ENCODE data around the gene FLT1.
A peak's percentile ranks its signal among the peaks of the same experiment; 100 is the strongest.

Gene FLT1

DNA sequence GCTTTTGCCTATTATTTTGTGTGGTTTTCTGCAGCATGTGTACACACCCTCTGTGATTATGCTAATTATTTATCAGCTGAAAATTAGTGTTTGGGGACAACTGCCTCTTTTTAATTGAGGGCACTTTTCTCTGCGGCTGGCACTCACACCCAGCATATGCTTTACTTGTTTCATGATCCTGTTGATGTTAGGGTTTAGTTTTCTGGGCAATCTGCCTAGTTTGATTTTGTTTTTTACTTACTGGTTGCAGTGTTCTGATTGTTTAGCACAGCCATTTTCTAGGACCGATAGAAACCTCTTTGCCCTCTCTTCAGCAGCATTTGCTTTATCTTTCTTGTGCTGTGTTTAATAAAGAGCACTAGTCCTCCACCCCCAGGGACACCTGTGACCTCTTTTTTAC, 195.0 kb downstream of the FLT1 start:
- DNase-seq = no peak

DNA sequence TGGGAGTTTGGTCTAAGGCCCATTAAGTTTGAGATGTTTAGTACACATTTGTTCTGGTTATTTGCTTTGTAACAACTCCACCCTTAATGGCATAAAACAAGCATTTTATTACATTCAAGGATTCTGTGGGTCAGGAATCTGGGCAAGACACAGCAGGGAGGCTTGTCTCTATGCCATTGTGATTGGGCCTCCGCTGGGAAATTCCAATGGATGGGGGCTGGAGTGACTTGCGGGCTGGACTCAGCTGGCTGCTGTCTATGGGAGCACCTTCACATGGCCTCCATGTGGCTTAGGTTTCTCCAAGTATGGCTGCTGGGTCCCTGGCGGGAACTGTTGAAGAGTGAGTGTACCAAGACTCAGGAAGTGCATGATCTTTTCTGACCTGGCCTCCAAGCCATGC, 197.6 kb downstream of the FLT1 start:
- DNase-seq = no peak

DNA sequence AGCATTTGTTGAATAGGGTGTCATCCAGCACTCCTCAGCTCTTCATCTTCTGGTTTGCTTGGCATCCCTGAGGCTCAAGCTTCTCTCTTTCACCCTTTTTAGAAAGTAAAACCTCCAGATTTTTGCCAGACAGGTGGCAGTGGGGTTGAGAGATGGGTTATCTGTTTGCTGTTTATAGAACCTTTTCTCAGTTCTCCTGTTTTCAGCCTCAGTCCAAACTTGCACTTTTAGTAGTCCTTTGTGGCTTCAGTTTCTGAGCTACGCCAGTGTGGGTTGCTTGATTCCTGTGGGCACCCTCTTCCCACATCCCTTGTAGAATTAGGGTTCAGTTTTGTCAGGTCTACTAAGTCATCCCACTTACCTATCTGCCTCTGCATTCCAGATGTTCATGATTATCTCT, 208.7 kb downstream of the FLT1 start:
- no peak for DNase-seq

DNA sequence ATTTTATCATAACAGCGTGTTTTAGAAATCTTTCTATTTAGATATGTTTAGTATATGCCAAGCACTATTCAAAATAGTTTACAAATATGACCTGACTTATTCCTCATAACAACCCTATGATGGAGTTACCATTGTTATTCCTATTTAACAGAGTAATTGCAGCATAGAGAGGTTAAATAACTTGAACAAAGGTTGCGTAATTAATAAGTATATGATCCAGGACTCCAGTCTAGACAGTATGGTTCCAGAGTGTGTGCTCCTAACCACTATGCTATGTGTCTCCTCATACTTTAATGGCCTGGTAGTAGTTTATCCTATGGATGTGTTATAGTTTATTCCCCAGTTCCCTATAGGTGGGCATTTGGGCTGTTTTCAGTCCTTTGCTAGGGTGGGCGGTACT, 211.3 kb downstream of the FLT1 start:
- no peak for DNase-seq

DNA sequence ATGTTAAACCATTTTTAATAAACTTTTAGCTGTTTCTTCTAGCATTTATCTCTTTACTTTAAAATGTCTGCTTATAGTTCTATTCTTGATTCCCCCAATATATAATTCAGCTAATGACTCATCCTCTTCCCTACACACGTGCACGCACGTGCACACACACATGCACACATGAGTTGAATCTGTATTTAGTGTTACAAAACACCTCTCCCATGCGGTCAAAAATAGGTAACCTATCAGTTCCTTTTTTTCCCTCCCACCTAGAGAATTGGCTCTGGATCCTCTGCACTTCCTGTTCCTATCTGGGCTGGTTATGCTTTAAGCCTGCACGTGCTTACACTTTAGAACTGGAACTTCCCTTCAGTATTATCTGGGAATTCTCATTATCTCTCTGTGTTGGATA, 212.5 kb downstream of the FLT1 start:
- peak; percentile 8 for DNase-seq

DNA sequence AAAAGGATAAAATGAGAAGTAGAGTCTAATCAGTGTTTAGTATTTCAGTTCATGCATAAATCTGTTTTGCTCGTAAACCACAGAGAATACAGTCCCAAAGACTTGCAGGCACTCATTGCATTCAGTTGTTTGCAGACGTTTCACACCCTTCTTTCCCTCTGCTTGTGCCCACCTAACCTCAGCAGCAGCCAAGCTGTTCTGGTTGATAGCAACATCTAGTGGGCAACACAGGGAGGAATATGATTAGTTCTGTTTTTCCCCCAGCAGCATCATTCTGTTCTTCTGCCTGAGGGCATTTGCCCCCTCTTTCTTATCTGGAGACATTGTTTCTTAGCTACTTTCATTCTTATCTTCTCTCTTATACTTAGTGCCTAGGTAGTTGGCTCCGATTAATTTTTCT, 221.0 kb downstream of the FLT1 start:
- DNase-seq = peak; percentile 77

DNA sequence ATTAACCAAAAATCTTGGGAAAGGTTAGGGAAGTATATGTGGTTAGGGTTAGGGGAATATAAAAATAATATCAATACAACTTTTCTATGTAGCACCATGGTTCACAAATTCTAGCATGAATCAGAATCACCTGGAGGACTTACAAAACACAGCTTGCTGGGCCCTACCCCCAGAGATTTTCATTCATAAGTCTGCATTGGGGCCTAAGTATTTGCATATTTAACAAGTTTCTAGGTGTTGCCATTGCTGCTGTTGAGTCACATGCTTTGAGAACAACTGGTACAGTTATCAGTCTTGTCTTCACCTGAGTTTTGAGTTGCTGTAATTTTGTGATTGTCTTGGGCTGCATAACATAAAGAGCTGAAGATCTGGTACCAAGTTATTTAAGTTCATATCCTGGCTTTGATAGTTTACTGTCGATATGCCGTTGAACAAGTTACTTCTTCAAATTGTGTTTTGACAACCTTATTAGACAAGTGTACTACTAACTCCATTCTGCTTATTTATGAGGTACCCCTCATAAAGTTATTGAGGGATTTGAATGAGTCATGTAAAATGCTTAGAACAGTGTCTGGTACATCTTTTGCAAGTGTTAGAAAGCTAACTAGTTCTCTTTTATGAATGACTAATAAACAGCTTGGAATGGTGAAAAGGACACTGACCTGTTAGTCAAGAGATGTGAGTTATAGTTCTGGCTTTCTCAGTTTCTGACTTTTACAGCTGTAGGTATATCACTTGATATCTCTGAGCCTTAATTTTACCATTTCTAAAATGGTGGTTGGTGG, 223.7 kb downstream of the FLT1 start:
- no peak for DNase-seq

DNA sequence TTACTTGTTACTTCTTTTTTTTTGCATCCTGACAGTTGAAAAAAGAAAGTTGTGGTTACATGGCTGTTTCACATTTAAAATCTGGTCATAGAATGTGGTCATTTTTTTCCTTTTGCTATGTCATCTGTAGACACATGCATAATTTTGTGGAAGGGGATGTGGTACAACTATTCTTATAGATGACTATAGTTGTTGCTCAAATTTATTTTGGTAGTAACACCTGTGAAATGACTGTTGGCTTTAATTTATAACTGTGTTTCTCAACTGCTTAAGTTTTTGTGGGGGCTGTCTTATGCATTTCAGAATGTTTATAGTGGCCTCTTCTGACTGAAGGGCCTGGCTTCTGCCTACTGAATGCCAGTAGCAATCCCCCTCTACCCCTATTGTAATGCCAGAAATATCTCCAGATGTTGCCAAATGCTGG, 226.1 kb downstream of the FLT1 start:
- DNase-seq = peak; percentile 89

DNA sequence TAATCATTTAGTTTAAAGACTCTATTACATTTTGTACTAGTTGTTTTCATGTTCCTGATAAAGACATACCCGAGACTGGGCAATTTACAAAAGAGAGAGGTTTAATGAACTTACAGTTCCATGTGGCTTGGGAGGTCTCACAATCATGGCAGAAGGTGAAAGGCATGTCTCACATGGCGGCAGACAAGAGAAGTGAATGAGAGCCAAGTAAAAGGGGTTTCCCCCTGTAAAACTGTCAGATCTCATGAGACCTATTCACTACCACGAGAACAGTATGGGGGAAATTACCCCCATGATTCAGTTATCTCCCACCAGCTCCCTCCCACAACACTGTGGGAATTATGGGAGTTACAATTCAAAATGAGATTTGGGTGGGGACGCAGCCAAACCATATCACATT, 227.4 kb downstream of the FLT1 start:
- no peak for DNase-seq

DNA sequence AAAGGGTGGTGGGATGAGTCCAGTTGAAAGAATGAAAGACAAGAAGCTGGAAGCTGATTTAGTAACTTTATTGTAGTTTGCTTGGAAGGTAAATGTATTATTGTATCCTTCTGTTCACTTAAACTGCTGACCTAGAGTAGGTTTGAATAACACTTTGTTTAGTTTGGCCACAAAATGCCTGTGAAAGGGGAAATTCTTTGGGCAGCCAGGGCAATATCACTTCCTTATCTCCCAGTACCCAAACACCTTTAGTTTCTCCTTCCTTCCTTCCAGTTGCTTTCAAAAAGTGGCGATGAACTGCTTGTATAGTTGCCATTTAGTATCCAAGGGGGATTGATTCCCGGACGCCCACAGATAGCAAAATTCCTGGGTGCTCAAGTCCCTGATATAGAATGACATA, 236.5 kb downstream of the FLT1 start:
- peak; percentile 47 for DNase-seq

DNA sequence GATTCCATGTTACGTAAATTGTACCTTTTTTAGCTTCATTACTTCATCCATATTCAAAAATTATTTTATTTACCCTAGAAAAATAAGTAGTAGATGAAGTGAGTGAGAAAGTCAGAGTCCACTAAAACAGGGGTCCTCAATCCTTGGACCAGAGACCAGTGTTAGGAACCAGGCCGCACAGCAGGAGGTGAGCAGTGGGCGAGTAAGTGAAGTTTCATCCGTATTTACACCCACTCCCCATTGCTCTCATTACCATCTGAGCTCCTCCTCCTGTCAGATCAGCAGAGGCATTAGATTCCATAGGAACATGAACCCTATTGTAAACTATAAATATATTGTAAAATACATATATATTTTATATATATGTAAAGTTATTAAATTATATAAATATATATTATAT, 237.6 kb downstream of the FLT1 start:
- DNase-seq = no peak

DNA sequence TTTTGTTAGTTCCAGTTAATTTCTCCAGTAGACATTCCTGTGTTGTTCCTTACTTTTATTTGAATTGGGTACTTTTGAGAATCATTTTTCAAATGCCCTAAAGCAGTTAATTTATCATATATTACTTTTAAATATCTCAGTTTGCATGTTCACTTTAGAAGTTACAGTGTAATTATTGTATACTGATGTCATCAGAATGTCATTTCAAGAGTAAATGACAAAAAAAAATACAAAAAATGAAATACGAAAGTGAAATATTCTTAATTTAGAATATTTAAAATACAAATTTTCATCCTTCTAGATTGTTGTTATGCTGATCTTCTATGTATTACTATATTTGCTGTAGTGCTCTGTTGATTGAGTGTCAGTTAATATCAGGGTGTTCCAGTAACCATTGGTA, 242.4 kb downstream of the FLT1 start:
- no peak for DNase-seq

DNA sequence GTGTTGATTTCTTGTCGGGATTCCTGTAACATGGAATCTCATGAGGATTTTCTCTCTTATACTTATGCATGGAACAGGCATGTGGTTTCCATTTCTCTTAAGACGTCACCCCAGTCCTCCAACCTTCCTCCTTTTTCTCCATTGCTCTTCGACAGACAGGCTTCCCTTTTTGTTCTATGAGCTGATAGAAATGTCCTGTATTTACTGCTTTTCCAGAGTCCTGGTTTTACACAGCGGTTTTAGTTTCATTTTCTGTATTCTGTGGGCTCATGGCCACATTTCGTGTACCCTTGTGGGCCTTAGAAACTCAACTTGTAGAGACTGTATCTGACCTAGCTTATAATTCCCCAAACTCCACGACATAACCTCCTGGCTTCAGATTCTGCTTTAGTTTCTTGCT, 243.5 kb downstream of the FLT1 start:
- DNase-seq = peak; percentile 35

DNA sequence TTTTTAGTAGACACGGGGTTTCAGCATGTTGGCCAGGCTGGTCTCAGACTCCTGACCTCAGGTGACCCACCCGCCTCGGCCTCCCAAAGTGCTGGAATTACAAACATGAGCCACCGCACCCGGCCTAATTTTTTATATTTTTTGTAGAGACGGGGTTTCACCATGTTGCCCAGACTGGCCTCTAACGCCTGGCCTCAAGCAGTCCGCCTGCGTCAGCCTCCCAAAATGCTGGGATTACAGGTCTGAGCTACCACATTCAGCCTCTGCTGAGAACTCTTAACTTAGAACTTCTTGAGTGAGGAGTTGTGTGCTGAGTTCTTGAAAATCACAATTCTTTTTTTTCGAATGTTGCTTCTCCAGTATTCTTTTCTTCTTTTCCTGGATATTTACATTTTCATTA, 244.4 kb downstream of the FLT1 start:
- DNase-seq = no peak
